Amniotic stem cell (primary cell): ENCODE data around the gene TMEM98.
"Not testable (repeated sequence)": the region's sequence is repeated elsewhere in the genome, so short reads cannot be mapped to it uniquely, and the experiment has no call there.

Experiments
- DNase-seq: peaks from one replicate; lab custom pipeline; 2025; lab: John Stamatoyannopoulos, UW

Gene TMEM98

GRCh38 chr17:32915245-32915644, 12.7 kb upstream of the TMEM98 start:
- no peak for DNase-seq

GRCh38 chr17:32916134-32916533, 11.8 kb upstream of the TMEM98 start:
- DNase-seq: no peak

- DNase-seq: no peak
Observed at GRCh38 chr17:32917081-32917480, 10.9 kb upstream of the TMEM98 start.

GRCh38 chr17:32917842-32918241, 10.1 kb upstream of the TMEM98 start:
- DNase-seq: no peak

GRCh38 chr17:32919876-32920275, 8.1 kb upstream of the TMEM98 start:
- not testable (repeated sequence) for DNase-seq

GRCh38 chr17:32920293-32920692, 7.7 kb upstream of the TMEM98 start:
- no peak for DNase-seq

GRCh38 chr17:32921017-32921416, 6.9 kb upstream of the TMEM98 start:
- DNase-seq: no peak

GRCh38 chr17:32923905-32924304, 4.0 kb upstream of the TMEM98 start:
- not testable (repeated sequence) for DNase-seq

- no peak for DNase-seq
Observed at GRCh38 chr17:32926183-32926582, 1.8 kb upstream of the TMEM98 start.

GRCh38 chr17:32926789-32927188, 1.2 kb upstream of the TMEM98 start:
- not testable (repeated sequence) for DNase-seq

GRCh38 chr17:32927201-32927723, 691 bp upstream of the TMEM98 start:
- DNase-seq: no peak

- DNase-seq: no peak
Observed at GRCh38 chr17:32928586-32929535, 908 bp downstream of the TMEM98 start.

- DNase-seq: no peak
Observed at GRCh38 chr17:32929588-32929987, 1.6 kb downstream of the TMEM98 start.

- no peak for DNase-seq
Observed at GRCh38 chr17:32930512-32930911, 2.6 kb downstream of the TMEM98 start.

GRCh38 chr17:32931686-32932085, 3.7 kb downstream of the TMEM98 start:
- DNase-seq: no peak

GRCh38 chr17:32933881-32934280, 5.9 kb downstream of the TMEM98 start:
- DNase-seq: no peak

- DNase-seq: no peak
Observed at GRCh38 chr17:32935726-32936125, 7.8 kb downstream of the TMEM98 start.

- no peak for DNase-seq
Observed at GRCh38 chr17:32936186-32936893, 8.4 kb downstream of the TMEM98 start.

GRCh38 chr17:32936894-32937500, 9.0 kb downstream of the TMEM98 start:
- no peak for DNase-seq

GRCh38 chr17:32940706-32941390, 12.9 kb downstream of the TMEM98 start:
- no peak for DNase-seq

GRCh38 chr17:32941419-32942032, 13.6 kb downstream of the TMEM98 start:
- DNase-seq: no peak
